SK-N-SH treated with all-trans-retinoic acid at 6 μM for 48 hours (cell line): ENCODE results near the gene MKX.

Experiments used
- ATAC-seq: fragments of 200-7000 bp; cut with Tn5 transposase; 3 replicates; pipeline ENCODE4 v1.9.1; 2020; ENCODE audit warnings: mild to moderate bottlenecking, moderate library complexity
- ARNTL ChIP-seq: fragments of 450-650 bp; formaldehyde crosslinking; IDR thresholded peaks from 2 replicates; pipeline ENCODE4 v1.5.0; 2020; ENCODE audit warnings: low read depth, mild to moderate bottlenecking, moderate library complexity, borderline replicate concordance
- BACH2 ChIP-seq: fragments of 250-450 bp; sonication (Bioruptor Pico); IDR thresholded peaks from 2 replicates; pipeline ENCODE4 v1.9.0; 2021; ENCODE audit warnings: mild to moderate bottlenecking, borderline replicate concordance
- CSDC2 ChIP-seq: fragments of 250-450 bp; sonication (Bioruptor Pico); IDR thresholded peaks from 2 replicates; pipeline ENCODE4 v1.5.0; 2020; ENCODE audit warnings: mild to moderate bottlenecking, moderate library complexity
- ESRRG ChIP-seq: fragments of 250-450 bp; sonication (Bioruptor Pico); IDR thresholded peaks from 2 replicates; pipeline ENCODE4 v1.6.1; 2021; ENCODE audit warnings: mild to moderate bottlenecking
- GLIS3 ChIP-seq: fragments of 250-450 bp; sonication (Bioruptor Pico); IDR thresholded peaks from 2 replicates; pipeline ENCODE4 v1.5.0; 2020; ENCODE audit warnings: mild to moderate bottlenecking, moderate library complexity
- ISL1 ChIP-seq: fragments of 250-450 bp; sonication (Bioruptor Pico); IDR thresholded peaks from 2 replicates; pipeline ENCODE4 v2.1.2; 2022; ENCODE audit warnings: mild to moderate bottlenecking, moderate library complexity
- OSR1 ChIP-seq: fragments of 250-450 bp; sonication (Bioruptor Pico); IDR thresholded peaks from 2 replicates; pipeline ENCODE4 v1.8.0; 2022; ENCODE audit warnings: moderate library complexity, mild to moderate bottlenecking, inconsistent platforms
- PPARA ChIP-seq: fragments of 250-450 bp; sonication (Bioruptor Pico); IDR thresholded peaks from 2 replicates; pipeline ENCODE4 v1.5.0; 2020; ENCODE audit warnings: mild to moderate bottlenecking, borderline replicate concordance
- RARB ChIP-seq: fragments of 250-450 bp; sonication (Bioruptor Pico); IDR thresholded peaks from 2 replicates; pipeline ENCODE4 v1.8.0; 2021; ENCODE audit warnings: mild to moderate bottlenecking, moderate library complexity
- SNAI2 ChIP-seq: fragments of 250-450 bp; sonication (Bioruptor Pico); IDR thresholded peaks from 2 replicates; pipeline ENCODE4 v1.5.0; 2020; ENCODE audit warnings: mild to moderate bottlenecking, moderate library complexity
- TCF4 ChIP-seq: fragments of 250-450 bp; sonication (Bioruptor Pico); IDR thresholded peaks from 2 replicates; pipeline ENCODE4 v1.8.0; 2021; ENCODE audit warnings: mild to moderate bottlenecking, moderate library complexity, borderline replicate concordance
- TOX ChIP-seq: fragments of 250-450 bp; sonication (Bioruptor Pico); IDR thresholded peaks from 2 replicates; pipeline ENCODE4 v1.8.0; 2021; ENCODE audit warnings: mild to moderate bottlenecking, moderate library complexity, borderline replicate concordance
- ZC3H10 ChIP-seq: fragments of 250-450 bp; sonication (Bioruptor Pico); IDR thresholded peaks from 2 replicates; pipeline ENCODE4 v1.5.1; 2021; ENCODE audit warnings: mild to moderate bottlenecking, moderate library complexity
- ZFP3 ChIP-seq: fragments of 250-450 bp; sonication (Bioruptor Pico); IDR thresholded peaks from 2 replicates; pipeline ENCODE4 v1.5.0; 2020; ENCODE audit warnings: mild to moderate bottlenecking, moderate library complexity
- ZFP30 ChIP-seq: fragments of 450-650 bp; formaldehyde crosslinking; IDR thresholded peaks from 2 replicates; pipeline ENCODE4 v1.5.0; 2022; ENCODE audit warnings: mild to moderate bottlenecking, moderate library complexity
- ZNF565 ChIP-seq: fragments of 450-650 bp; formaldehyde crosslinking; conservative IDR thresholded peaks from 2 replicates; pipeline ENCODE4 v1.5.0; 2020; ENCODE audit warnings: low read depth, mild to moderate bottlenecking, moderate library complexity
- ZNF70 ChIP-seq: fragments of 450-650 bp; formaldehyde crosslinking; IDR thresholded peaks from 2 replicates; pipeline ENCODE4 v1.5.0; 2020; ENCODE audit warnings: mild to moderate bottlenecking, moderate library complexity
- ZNF8 ChIP-seq: fragments of 450-650 bp; formaldehyde crosslinking; IDR thresholded peaks from 2 replicates; pipeline ENCODE4 v1.5.0; 2020; ENCODE audit warnings: mild to moderate bottlenecking, moderate library complexity
- TF ChIP-seq, protein P1 (sequence below): fragments of 250-450 bp; sonication (Bioruptor Pico); IDR thresholded peaks from 2 replicates; pipeline ENCODE4 v1.5.0; 2020; ENCODE audit warnings: mild to moderate bottlenecking, moderate library complexity
- TF ChIP-seq, protein P2 (sequence below): fragments of 250-450 bp; sonication (Bioruptor Pico); IDR thresholded peaks from 2 replicates; pipeline ENCODE4 v1.5.1; 2021; ENCODE audit warnings: mild to moderate bottlenecking, moderate library complexity
- TF ChIP-seq, protein P3 (sequence below): fragments of 250-450 bp; sonication (Bioruptor Pico); IDR thresholded peaks from 2 replicates; pipeline ENCODE4 v1.5.1; 2020; ENCODE audit warnings: low read depth, mild to moderate bottlenecking, moderate library complexity
- TF ChIP-seq, protein P4 (sequence below): fragments of 250-450 bp; sonication (Bioruptor Pico); IDR thresholded peaks from 2 replicates; pipeline ENCODE4 v1.8.0; 2020; ENCODE audit warnings: mild to moderate bottlenecking, moderate library complexity, borderline replicate concordance
- TF ChIP-seq, protein P5 (sequence below): fragments of 250-450 bp; sonication (Bioruptor Pico); IDR thresholded peaks from 2 replicates; pipeline ENCODE4 v1.8.0; 2021; ENCODE audit warnings: low read depth, mild to moderate bottlenecking, moderate library complexity, borderline replicate concordance

Gene MKX

DNA sequence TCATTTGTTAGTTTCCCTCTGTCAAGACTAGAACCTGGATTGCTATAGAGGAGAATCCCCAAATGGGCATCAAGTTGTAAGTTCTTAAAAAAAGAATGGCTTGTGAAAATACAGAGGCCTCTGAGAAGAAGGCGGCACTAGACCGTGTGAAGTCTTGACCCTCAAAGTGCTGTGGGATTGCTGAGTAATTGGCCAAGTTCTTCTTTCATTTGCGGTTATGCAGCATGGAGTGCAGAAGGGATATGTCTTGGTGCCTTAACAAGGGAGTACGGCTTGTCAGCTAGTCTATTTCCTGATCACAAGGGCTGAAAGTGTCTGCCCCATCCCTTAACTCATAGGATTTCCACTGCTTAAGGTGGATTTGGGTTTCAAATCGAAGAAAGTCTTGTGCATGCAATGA is 81.2 kb downstream of the MKX start:
- TF ChIP-seq CSDC2 (CRISPR knock-in tag) (no peak), ZNF8 (no peak)

DNA sequence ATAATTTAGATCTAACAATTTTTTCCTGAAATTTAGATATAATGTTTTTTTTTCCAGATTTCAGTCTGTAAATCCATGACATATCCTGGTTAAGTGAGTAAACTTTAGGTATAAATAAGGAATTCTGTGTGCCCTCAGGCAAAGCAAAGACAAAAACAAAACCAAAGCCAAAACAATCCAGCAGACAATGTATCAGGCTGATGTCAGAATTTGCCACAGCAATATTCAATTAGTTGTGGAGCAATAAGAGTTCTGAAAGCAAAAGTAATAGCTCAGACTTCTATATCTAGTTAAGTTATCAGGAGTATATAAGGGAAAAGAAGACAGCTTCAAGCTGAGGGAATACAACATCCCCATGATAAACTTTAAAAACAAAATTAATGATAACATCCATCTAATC is 82.0 kb downstream of the MKX start:
- no peak for TF ChIP-seq ZNF70 (CRISPR knock-in tag)
- TF ChIP-seq, protein P1, sequence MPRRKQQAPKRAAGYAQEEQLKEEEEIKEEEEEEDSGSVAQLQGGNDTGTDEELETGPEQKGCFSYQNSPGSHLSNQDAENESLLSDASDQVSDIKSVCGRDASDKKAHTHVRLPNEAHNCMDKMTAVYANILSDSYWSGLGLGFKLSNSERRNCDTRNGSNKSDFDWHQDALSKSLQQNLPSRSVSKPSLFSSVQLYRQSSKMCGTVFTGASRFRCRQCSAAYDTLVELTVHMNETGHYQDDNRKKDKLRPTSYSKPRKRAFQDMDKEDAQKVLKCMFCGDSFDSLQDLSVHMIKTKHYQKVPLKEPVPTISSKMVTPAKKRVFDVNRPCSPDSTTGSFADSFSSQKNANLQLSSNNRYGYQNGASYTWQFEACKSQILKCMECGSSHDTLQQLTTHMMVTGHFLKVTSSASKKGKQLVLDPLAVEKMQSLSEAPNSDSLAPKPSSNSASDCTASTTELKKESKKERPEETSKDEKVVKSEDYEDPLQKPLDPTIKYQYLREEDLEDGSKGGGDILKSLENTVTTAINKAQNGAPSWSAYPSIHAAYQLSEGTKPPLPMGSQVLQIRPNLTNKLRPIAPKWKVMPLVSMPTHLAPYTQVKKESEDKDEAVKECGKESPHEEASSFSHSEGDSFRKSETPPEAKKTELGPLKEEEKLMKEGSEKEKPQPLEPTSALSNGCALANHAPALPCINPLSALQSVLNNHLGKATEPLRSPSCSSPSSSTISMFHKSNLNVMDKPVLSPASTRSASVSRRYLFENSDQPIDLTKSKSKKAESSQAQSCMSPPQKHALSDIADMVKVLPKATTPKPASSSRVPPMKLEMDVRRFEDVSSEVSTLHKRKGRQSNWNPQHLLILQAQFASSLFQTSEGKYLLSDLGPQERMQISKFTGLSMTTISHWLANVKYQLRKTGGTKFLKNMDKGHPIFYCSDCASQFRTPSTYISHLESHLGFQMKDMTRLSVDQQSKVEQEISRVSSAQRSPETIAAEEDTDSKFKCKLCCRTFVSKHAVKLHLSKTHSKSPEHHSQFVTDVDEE (CRISPR knock-in tag), result no peak
- TF ChIP-seq GLIS3, result no peak
- TF ChIP-seq TOX (CRISPR knock-in tag), result no peak
- no peak for TF ChIP-seq ZNF565
- no peak for TF ChIP-seq ARNTL (CRISPR knock-in tag)
- TF ChIP-seq BACH2 (CRISPR knock-in tag), result no peak
- TF ChIP-seq CSDC2 (CRISPR knock-in tag), result no peak
- TF ChIP-seq TCF4 (CRISPR knock-in tag), result no peak
- no peak for TF ChIP-seq OSR1
- ATAC-seq, result no peak

More for the DNA sequence above, 81.2 kb downstream of the MKX start:
- ATAC-seq, result no peak

DNA sequence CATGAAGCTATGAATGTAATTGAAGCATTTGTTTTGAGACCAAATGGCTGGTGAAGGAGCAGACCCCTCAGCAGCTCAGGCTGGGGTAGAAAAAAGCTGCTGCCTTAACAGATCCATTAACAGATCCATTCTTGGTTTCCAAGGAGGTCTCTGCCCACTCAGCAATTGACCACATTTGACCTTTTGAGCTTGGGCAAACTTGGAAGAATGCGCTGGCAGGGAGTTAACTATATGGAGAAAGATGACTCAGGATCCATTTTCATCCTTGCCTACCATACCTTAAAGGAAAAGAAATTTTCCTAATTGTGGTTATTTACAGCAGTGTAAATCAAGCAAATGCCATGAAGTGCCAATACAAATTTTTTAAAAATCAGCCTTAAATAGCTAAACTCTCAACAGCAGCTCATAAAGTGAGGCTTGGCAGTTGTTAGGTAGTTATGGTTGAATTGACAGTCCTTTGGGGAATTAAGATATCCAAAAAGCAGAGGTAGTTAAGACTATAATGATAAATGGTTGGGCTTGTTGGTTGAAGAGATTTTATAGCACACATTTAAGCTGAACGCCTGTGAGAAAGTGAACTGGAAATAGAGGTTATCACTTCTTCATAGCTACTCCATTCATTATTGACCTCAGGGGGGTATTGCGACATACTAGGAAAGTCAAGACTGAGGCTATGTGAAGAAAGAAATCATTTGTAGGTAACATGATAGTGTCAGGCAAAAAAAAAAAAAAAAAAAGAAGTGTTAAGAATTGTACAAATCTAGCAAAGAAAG is 83.9 kb downstream of the MKX start:
- TF ChIP-seq OSR1, result no peak
- no peak for TF ChIP-seq ISL1 (CRISPR knock-in tag)
- TF ChIP-seq ESRRG, result no peak
- TF ChIP-seq, protein P2, sequence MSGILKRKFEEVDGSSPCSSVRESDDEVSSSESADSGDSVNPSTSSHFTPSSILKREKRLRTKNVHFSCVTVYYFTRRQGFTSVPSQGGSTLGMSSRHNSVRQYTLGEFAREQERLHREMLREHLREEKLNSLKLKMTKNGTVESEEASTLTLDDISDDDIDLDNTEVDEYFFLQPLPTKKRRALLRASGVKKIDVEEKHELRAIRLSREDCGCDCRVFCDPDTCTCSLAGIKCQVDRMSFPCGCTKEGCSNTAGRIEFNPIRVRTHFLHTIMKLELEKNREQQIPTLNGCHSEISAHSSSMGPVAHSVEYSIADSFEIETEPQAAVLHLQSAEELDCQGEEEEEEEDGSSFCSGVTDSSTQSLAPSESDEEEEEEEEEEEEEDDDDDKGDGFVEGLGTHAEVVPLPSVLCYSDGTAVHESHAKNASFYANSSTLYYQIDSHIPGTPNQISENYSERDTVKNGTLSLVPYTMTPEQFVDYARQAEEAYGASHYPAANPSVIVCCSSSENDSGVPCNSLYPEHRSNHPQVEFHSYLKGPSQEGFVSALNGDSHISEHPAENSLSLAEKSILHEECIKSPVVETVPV, result no peak
- no peak for TF ChIP-seq PPARA (CRISPR knock-in tag)
- TF ChIP-seq, protein P3, sequence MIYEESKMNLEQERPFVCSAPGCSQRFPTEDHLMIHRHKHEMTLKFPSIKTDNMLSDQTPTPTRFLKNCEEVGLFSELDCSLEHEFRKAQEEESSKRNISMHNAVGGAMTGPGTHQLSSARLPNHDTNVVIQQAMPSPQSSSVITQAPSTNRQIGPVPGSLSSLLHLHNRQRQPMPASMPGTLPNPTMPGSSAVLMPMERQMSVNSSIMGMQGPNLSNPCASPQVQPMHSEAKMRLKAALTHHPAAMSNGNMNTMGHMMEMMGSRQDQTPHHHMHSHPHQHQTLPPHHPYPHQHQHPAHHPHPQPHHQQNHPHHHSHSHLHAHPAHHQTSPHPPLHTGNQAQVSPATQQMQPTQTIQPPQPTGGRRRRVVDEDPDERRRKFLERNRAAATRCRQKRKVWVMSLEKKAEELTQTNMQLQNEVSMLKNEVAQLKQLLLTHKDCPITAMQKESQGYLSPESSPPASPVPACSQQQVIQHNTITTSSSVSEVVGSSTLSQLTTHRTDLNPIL (CRISPR knock-in tag), result no peak
- no peak for TF ChIP-seq CSDC2 (CRISPR knock-in tag)
- no peak for TF ChIP-seq ZFP3 (CRISPR knock-in tag)
- TF ChIP-seq, protein P4, sequence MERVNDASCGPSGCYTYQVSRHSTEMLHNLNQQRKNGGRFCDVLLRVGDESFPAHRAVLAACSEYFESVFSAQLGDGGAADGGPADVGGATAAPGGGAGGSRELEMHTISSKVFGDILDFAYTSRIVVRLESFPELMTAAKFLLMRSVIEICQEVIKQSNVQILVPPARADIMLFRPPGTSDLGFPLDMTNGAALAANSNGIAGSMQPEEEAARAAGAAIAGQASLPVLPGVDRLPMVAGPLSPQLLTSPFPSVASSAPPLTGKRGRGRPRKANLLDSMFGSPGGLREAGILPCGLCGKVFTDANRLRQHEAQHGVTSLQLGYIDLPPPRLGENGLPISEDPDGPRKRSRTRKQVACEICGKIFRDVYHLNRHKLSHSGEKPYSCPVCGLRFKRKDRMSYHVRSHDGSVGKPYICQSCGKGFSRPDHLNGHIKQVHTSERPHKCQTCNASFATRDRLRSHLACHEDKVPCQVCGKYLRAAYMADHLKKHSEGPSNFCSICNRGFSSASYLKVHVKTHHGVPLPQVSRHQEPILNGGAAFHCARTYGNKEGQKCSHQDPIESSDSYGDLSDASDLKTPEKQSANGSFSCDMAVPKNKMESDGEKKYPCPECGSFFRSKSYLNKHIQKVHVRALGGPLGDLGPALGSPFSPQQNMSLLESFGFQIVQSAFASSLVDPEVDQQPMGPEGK (CRISPR knock-in tag), result no peak
- no peak for TF ChIP-seq TOX (CRISPR knock-in tag)
- TF ChIP-seq BACH2 (CRISPR knock-in tag), result no peak
- TF ChIP-seq SNAI2, result no peak
- no peak for TF ChIP-seq ZNF8
- ATAC-seq, result no peak

DNA sequence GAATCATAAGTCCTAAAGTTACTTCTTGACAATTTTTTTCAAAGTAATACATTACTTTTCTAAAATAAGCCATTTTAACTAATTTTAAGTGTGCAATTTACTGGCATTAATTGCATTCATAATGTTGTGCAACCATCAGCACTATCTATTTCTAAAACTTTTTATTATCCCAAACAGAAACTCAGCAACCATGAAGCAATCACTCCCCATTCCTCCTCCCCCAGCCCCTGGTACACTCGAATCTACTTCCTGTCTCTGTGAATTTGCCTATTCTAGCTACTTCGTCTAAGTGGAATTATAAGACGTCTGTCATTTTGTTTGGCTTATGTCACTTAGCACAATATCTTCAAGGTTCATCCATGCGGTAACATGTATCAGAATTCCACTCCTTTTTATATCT is 84.9 kb downstream of the MKX start:
- no peak for ATAC-seq
- TF ChIP-seq, protein P5, sequence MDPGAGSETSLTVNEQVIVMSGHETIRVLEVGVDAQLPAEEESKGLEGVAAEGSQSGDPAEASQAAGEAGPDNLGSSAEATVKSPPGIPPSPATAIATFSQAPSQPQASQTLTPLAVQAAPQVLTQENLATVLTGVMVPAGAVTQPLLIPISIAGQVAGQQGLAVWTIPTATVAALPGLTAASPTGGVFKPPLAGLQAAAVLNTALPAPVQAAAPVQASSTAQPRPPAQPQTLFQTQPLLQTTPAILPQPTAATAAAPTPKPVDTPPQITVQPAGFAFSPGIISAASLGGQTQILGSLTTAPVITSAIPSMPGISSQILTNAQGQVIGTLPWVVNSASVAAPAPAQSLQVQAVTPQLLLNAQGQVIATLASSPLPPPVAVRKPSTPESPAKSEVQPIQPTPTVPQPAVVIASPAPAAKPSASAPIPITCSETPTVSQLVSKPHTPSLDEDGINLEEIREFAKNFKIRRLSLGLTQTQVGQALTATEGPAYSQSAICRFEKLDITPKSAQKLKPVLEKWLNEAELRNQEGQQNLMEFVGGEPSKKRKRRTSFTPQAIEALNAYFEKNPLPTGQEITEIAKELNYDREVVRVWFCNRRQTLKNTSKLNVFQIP (CRISPR knock-in tag), result no peak
- TF ChIP-seq ZNF565 (no peak), PPARA (CRISPR knock-in tag) (no peak), CSDC2 (CRISPR knock-in tag) (no peak), OSR1 (no peak), BACH2 (CRISPR knock-in tag) (no peak), ZNF8 (no peak), ZFP3 (CRISPR knock-in tag) (no peak), TOX (CRISPR knock-in tag) (no peak), ZNF70 (CRISPR knock-in tag) (no peak), ZFP30 (no peak), RARB (no peak), ZC3H10 (CRISPR knock-in tag) (no peak), ESRRG (no peak), TCF4 (CRISPR knock-in tag) (no peak)
- TF ChIP-seq, protein P2, result no peak
- TF ChIP-seq, protein P3 (CRISPR knock-in tag), result no peak
